Mesenchymal stem cell (in vitro differentiated cells and primary cell): Measurements from ENCODE around the gene SLIT3.

Source experiments
- DNase-seq: peaks from one replicate; pipeline ENCODE4 v3.0.0-alpha.2; 2013
- H2AFZ ChIP-seq: one replicate; pipeline ENCODE4 v1.6.1; 2013; ENCODE audit warnings: low read depth, mild to moderate bottlenecking, control low read depth, inconsistent platforms, low read length, moderate library complexity
- H2AK5ac ChIP-seq: 2 replicates; pipeline ENCODE4 v1.6.1; 2013; ENCODE audit warnings: low read length, moderate library complexity, mild to moderate bottlenecking, inconsistent platforms; ENCODE audit not compliant: severe bottlenecking
- H2BK120ac ChIP-seq: one replicate; pipeline ENCODE4 v1.6.1; 2013; ENCODE audit warnings: low read depth, mild to moderate bottlenecking, inconsistent platforms, low read length, moderate library complexity
- H2BK12ac ChIP-seq, 2 experiments: one replicate each; pipeline ENCODE4 v1.6.1; 2013; ENCODE audit warnings: inconsistent platforms in 2 of 2, low read length in 2 of 2, mild to moderate bottlenecking in 2 of 2, moderate library complexity in 2 of 2, control low read depth in 1 of 2
- H2BK15ac ChIP-seq: one replicate; pipeline ENCODE4 v1.6.1; 2013; ENCODE audit warnings: mild to moderate bottlenecking, low read depth, inconsistent platforms; ENCODE audit not compliant: poor library complexity, severe bottlenecking
- H2BK5ac ChIP-seq: 2 replicates; pipeline ENCODE4 v1.6.1; 2013; ENCODE audit warnings: low read depth, mild to moderate bottlenecking, low read length, control low read depth, inconsistent platforms; ENCODE audit not compliant: poor library complexity, severe bottlenecking
- H3K14ac ChIP-seq, 2 experiments: one replicate each; pipeline ENCODE4 v1.6.1; 2013; ENCODE audit warnings: inconsistent platforms in 2 of 2, low read length in 2 of 2, control low read depth in 1 of 2, mild to moderate bottlenecking in 1 of 2, moderate library complexity in 1 of 2
- H3K18ac ChIP-seq, 2 experiments: one replicate each; pipeline ENCODE4 v1.6.1; 2013; ENCODE audit warnings: inconsistent platforms in 2 of 2, low read length in 2 of 2, control low read depth in 1 of 2, low read depth in 1 of 2, mild to moderate bottlenecking in 1 of 2
- H3K23ac ChIP-seq, 2 experiments: one replicate each; pipeline ENCODE4 v1.6.1; 2013; ENCODE audit warnings: inconsistent platforms in 2 of 2, low read length in 2 of 2, mild to moderate bottlenecking in 2 of 2, moderate library complexity in 2 of 2, control low read depth in 1 of 2
- H3K27ac ChIP-seq: 2 replicates; pipeline ENCODE4 v1.5.1; 2013; ENCODE audit warnings: mild to moderate bottlenecking, moderate library complexity, low read length, control low read depth, inconsistent platforms; ENCODE audit not compliant: poor library complexity, severe bottlenecking
- H3K27me3 ChIP-seq, 2 experiments: 2 replicates each; pipeline versions ENCODE4 v1.6.1 to v1.7.0; 2013; ENCODE audit warnings: low read length in 2 of 2, mild to moderate bottlenecking in 2 of 2, moderate library complexity in 2 of 2, control low read depth in 1 of 2, inconsistent platforms in 1 of 2; ENCODE audit not compliant: control insufficient read depth in 1 of 2, insufficient read depth in 1 of 2
- H3K36me3 ChIP-seq, 2 experiments: 2 replicates each; pipeline versions ENCODE4 v1.6.1 to v1.7.0; 2013; ENCODE audit warnings: low read length in 2 of 2, control low read depth in 1 of 2, inconsistent platforms in 1 of 2, low read depth in 1 of 2, mild to moderate bottlenecking in 1 of 2; ENCODE audit not compliant: insufficient read depth in 2 of 2, control insufficient read depth in 1 of 2
- H3K4ac ChIP-seq, 2 experiments: one replicate each; pipeline ENCODE4 v1.6.1; 2013; ENCODE audit warnings: inconsistent platforms in 2 of 2, low read length in 2 of 2, mild to moderate bottlenecking in 2 of 2, moderate library complexity in 2 of 2, control low read depth in 1 of 2, low read depth in 1 of 2
- H3K4me1 ChIP-seq: 2 replicates; pipeline ENCODE4 v1.6.1; 2013; ENCODE audit warnings: low read depth, low read length, control low read depth; ENCODE audit not compliant: control insufficient read depth, insufficient read depth
- H3K4me2 ChIP-seq: 2 replicates; pipeline ENCODE4 v1.6.1; 2013; ENCODE audit warnings: low read length, mild to moderate bottlenecking, inconsistent platforms; ENCODE audit not compliant: poor library complexity, severe bottlenecking
- H3K4me3 ChIP-seq, 2 experiments: 2 replicates each; pipeline versions ENCODE4 v1.5.1 to v1.7.0; 2013; ENCODE audit warnings: low read length in 2 of 2, mild to moderate bottlenecking in 2 of 2, control low read depth in 1 of 2, low read depth in 1 of 2; ENCODE audit not compliant: insufficient read depth in 1 of 2
- H3K79me1 ChIP-seq: replicated peaks from 2 replicates; pipeline ENCODE4 v1.6.1; 2013; ENCODE audit warnings: mild to moderate bottlenecking, control low read depth, low read length, inconsistent platforms; ENCODE audit not compliant: poor library complexity, severe bottlenecking
- H3K9ac ChIP-seq: 2 replicates; pipeline ENCODE4 v1.7.0; 2013; ENCODE audit warnings: mild to moderate bottlenecking, low read length, moderate library complexity
- H3K9me3 ChIP-seq: 2 replicates; pipeline ENCODE4 v1.7.0; 2013; ENCODE audit warnings: mild to moderate bottlenecking, low read length; ENCODE audit not compliant: control insufficient read depth
- H4K8ac ChIP-seq: one replicate; pipeline ENCODE4 v1.6.1; 2013; ENCODE audit warnings: inconsistent platforms, mild to moderate bottlenecking, low read length, moderate library complexity
- H4K91ac ChIP-seq: one replicate; pipeline ENCODE4 v1.6.1; 2013; ENCODE audit warnings: mild to moderate bottlenecking, low read length, inconsistent platforms
- WGBS: methylation state at CpG from one replicate; pipeline ENCODE4 v1.1.7; 2013; ENCODE audit warnings: mixed read lengths; 5-methylcytosine and 5-hydroxymethylcytosine counted together

SLIT3 gene

GRCh38 chr5:168750926-168751325 lies 550.0 kb downstream of the SLIT3 start:
- Histone ChIP-seq H3K18ac (no peak overlapping the region), H3K27ac (no peak overlapping the region), H3K9me3 (no peaks in the 10 kb centered on the region), H3K9ac (no peak overlapping the region), H3K27me3 (no peaks in the 10 kb centered on the region), H2AK5ac (no peak overlapping the region), H3K79me1 (no peaks in the 10 kb centered on the region), H4K8ac (no peak overlapping the region), H2BK15ac (no peak overlapping the region), H3K36me3 (peaks cover 0 to 94% of the 10 kb centered on the region in 2 experiments), H2BK12ac (no peak overlapping the region), H3K4me2 (no peak overlapping the region), H2BK120ac (no peak overlapping the region), H2AFZ (no peak overlapping the region), H3K4ac (no peak overlapping the region), H3K4me3 (no peak overlapping the region), H2BK5ac (no peak overlapping the region), H3K4me1 (no peaks in the 10 kb centered on the region), H4K91ac (no peak overlapping the region), H3K14ac (no peak overlapping the region), H3K23ac (no peak overlapping the region)
- WGBS, result 68% methylated on average over 6 of the region's 6 CpGs
- no peak for DNase-seq

- no peak overlapping the region for H3K14ac ChIP-seq
- no peaks in the 10 kb centered on the region for H3K27me3 ChIP-seq
- peaks cover 1% of the 10 kb centered on the region for H3K9me3 ChIP-seq
- H3K36me3 ChIP-seq, result peaks cover 0 to 97% of the 10 kb centered on the region in 2 experiments
- no peaks in the 10 kb centered on the region for H3K79me1 ChIP-seq
- no peak overlapping the region for H2BK120ac ChIP-seq
- H3K4me3 ChIP-seq, result no peak overlapping the region
- no peak for DNase-seq
- no peak overlapping the region for H2BK15ac ChIP-seq
- H4K8ac ChIP-seq, result no peak overlapping the region
- no peak overlapping the region for H4K91ac ChIP-seq
- H3K18ac ChIP-seq, result no peak overlapping the region
- H3K4me2 ChIP-seq, result no peak overlapping the region
- no peak overlapping the region for H3K9ac ChIP-seq
- no peak overlapping the region for H3K27ac ChIP-seq
- no peak overlapping the region for H2AK5ac ChIP-seq
- no peak overlapping the region for H3K4ac ChIP-seq
- H2AFZ ChIP-seq, result no peak overlapping the region
- no peak overlapping the region for H3K23ac ChIP-seq
- H2BK12ac ChIP-seq, result no peak overlapping the region
- WGBS, result 89% methylated on average over 11 of the region's 11 CpGs
- no peak overlapping the region for H2BK5ac ChIP-seq
- no peaks in the 10 kb centered on the region for H3K4me1 ChIP-seq
Measured at GRCh38 chr5:168749391-168750100, 551.4 kb downstream of the SLIT3 start.

GRCh38 chr5:168747987-168748777 lies 552.8 kb downstream of the SLIT3 start:
- no peak overlapping the region for H4K91ac ChIP-seq
- H3K4me3 ChIP-seq, result no peak overlapping the region

GRCh38 chr5:168746893-168747640 lies 553.9 kb downstream of the SLIT3 start:
- Histone ChIP-seq H2BK5ac (no peak overlapping the region), H3K9ac (no peak overlapping the region), H3K4ac (no peak overlapping the region), H4K8ac (no peak overlapping the region), H3K4me3 (peak overlapping the region in 1 of 2 experiments; percentile 8), H3K14ac (no peak overlapping the region), H3K4me2 (no peak overlapping the region), H3K18ac (no peak overlapping the region), H2AFZ (no peak overlapping the region), H3K9me3 (peaks cover 6% of the 10 kb centered on the region), H3K27me3 (no peaks in the 10 kb centered on the region), H3K27ac (no peak overlapping the region), H2BK120ac (no peak overlapping the region), H4K91ac (no peak overlapping the region), H2BK15ac (no peak overlapping the region), H3K79me1 (no peaks in the 10 kb centered on the region), H3K23ac (no peak overlapping the region), H2BK12ac (no peak overlapping the region), H3K36me3 (peaks cover 0 to 89% of the 10 kb centered on the region in 2 experiments), H2AK5ac (no peak overlapping the region), H3K4me1 (no peaks in the 10 kb centered on the region)
- DNase-seq, result no peak
- 93% methylated on average over 10 of the region's 11 CpGs for WGBS

More at GRCh38 chr5:168747987-168748777, 552.8 kb downstream of the SLIT3 start:
- Histone ChIP-seq H2BK12ac (no peak overlapping the region), H3K18ac (no peak overlapping the region), H3K36me3 (peaks cover 0 to 96% of the 10 kb centered on the region in 2 experiments), H3K79me1 (no peaks in the 10 kb centered on the region), H3K27me3 (no peaks in the 10 kb centered on the region), H3K4ac (no peak overlapping the region), H3K23ac (no peak overlapping the region), H3K9ac (no peak overlapping the region), H4K8ac (no peak overlapping the region), H2AK5ac (no peak overlapping the region), H2BK15ac (no peak overlapping the region), H2BK120ac (no peak overlapping the region), H2BK5ac (no peak overlapping the region), H3K4me2 (no peak overlapping the region), H3K4me1 (no peaks in the 10 kb centered on the region), H3K14ac (no peak overlapping the region), H2AFZ (no peak overlapping the region), H3K9me3 (peaks cover 6% of the 10 kb centered on the region), H3K27ac (no peak overlapping the region)
- DNase-seq, result no peak
- 49% methylated on average over 17 of the region's 19 CpGs for WGBS
